HepG2 (cell line): Measurements from ENCODE around the gene BID. TPM values are rescaled to one million over a fixed set of nuclear protein-coding genes. Genes with fewer than 3 reads are reported as not detected.

Source experiments
- ATAC-seq: fragments of 200-7000 bp; cut with Tn5 transposase; 3 replicates; pipeline ENCODE4 v1.9.1; 2020; ENCODE audit warnings: mild to moderate bottlenecking, moderate library complexity
- BruUV-seq: library from RNA; stranded (reverse); fragments of 400-500 nt; replicated peaks from 2 replicates; lab custom pipeline; 2021; lab: Mats Ljungman, UMichigan
- CTCF ChIA-PET: fragments of 300-600 bp; formaldehyde crosslinking; extraction: SDS; loops from one replicate; lab custom pipeline; 2021; ENCODE audit warnings: low total read pairs, inconsistent platforms, low intra/inter-chr PET ratio; lab: Yijun Ruan, JAX
- POLR2A ChIA-PET: fragments of 350-600 bp; sonication (Branson Sonifier 250); formaldehyde crosslinking; loops from one replicate; lab custom pipeline; 2020; ENCODE audit warnings: antibody characterized with exemption, inconsistent platforms; lab: Yijun Ruan, JAX
- DNase-seq: peaks from one replicate; pipeline ENCODE4 v3.0.0-alpha.2; 2015; ENCODE audit warnings: low spot score
- FAIRE-seq: peaks from 3 replicates; lab custom pipeline; 2011; peaks lifted over from hg19 to GRCh38; lab: Jason Lieb, UNC
- H2AFZ ChIP-seq: one replicate; pipeline ENCODE4 v1.6.1; 2011; ENCODE audit warnings: low read length, inconsistent platforms
- H3K27ac ChIP-seq: fragments of 300-600 bp; 3 replicates; pipeline ENCODE4 v1.8.0; 2011; ENCODE audit warnings: mixed run types, mild to moderate bottlenecking, mixed read lengths, low read length, inconsistent platforms; ENCODE audit not compliant: insufficient read depth; ENCODE audit errors: extremely low read length
- H3K27me3 ChIP-seq, 2 experiments: fragments of 200-600 bp in 1 of 2; 2 replicates in 1 of 2; 3 replicates in 1 of 2; pipeline versions ENCODE4 v1.6.0 to v1.8.0; 2011; ENCODE audit warnings: low read length in 2 of 2, mild to moderate bottlenecking in 2 of 2, moderate library complexity in 2 of 2, inconsistent platforms in 1 of 2; ENCODE audit not compliant: insufficient read depth in 2 of 2, control insufficient read depth in 1 of 2
- H3K36me3 ChIP-seq, 2 experiments: fragments of 200-600 bp in 1 of 2; replicated peaks in 1 of 2; 2 replicates in 1 of 2; 3 replicates in 1 of 2; pipeline versions ENCODE4 v1.5.1 to v1.8.0; 2011; ENCODE audit warnings: low read length in 2 of 2, inconsistent platforms in 1 of 2; ENCODE audit not compliant: insufficient read depth in 2 of 2, control insufficient read depth in 1 of 2
- H3K4me1 ChIP-seq: 2 replicates; pipeline ENCODE4 v1.5.1; 2012; ENCODE audit warnings: low read length, inconsistent platforms; ENCODE audit not compliant: insufficient read depth
- H3K4me2 ChIP-seq: 2 replicates; pipeline ENCODE4 v1.6.0; 2011; ENCODE audit warnings: low read depth, low read length, inconsistent platforms
- H3K4me3 ChIP-seq, 3 experiments: fragments of 200-600 bp in 1 of 3; sonication (generic), shearing (Covaris generic) in 1 of 3; replicated peaks in 1 of 3; 2 replicates each; pipeline ENCODE4 v1.5.1; 2011 to 2016; ENCODE audit warnings: low read length in 3 of 3, inconsistent platforms in 2 of 3, low read depth in 2 of 3, mild to moderate bottlenecking in 2 of 3, control low read depth in 1 of 3, mixed read lengths in 1 of 3; ENCODE audit not compliant: insufficient read depth in 1 of 3
- H3K79me2 ChIP-seq: one replicate; pipeline ENCODE4 v1.6.1; 2011; ENCODE audit warnings: low read length, inconsistent platforms; ENCODE audit not compliant: insufficient read depth
- H3K9ac ChIP-seq: 2 replicates; pipeline ENCODE4 v1.6.0; 2011; ENCODE audit warnings: mild to moderate bottlenecking, low read depth, low read length, inconsistent platforms; ENCODE audit not compliant: insufficient read depth
- H3K9me3 ChIP-seq: 2 replicates; pipeline ENCODE4 v1.5.1; 2012; ENCODE audit warnings: mild to moderate bottlenecking, low read length
- H4K20me1 ChIP-seq: 2 replicates; pipeline ENCODE4 v1.6.0; 2011; ENCODE audit warnings: inconsistent platforms, mild to moderate bottlenecking, low read length, moderate library complexity; ENCODE audit not compliant: insufficient read depth
- FOXM1 ChIP-seq: sonication (generic); formaldehyde crosslinking; IDR thresholded peaks from 2 replicates; pipeline ENCODE4 v1.5.0; 2020; ENCODE audit warnings: missing genetic modification reagents
- ISL2 ChIP-seq: sonication (generic); formaldehyde crosslinking; IDR thresholded peaks from 2 replicates; pipeline ENCODE4 v1.5.0; 2020; ENCODE audit warnings: missing genetic modification reagents
- KDM5B ChIP-seq: sonication (generic); formaldehyde crosslinking; IDR thresholded peaks from 2 replicates; pipeline ENCODE4 v1.4.0; 2020; ENCODE audit warnings: missing genetic modification reagents, mild to moderate bottlenecking, borderline replicate concordance
- MIER2 ChIP-seq: IDR thresholded peaks from 2 replicates; pipeline ENCODE4 v1.6.1; 2016; ENCODE audit warnings: missing biosample characterization, missing genetic modification reagents
- PCBP1 ChIP-seq: fragments of 200-400 bp; formaldehyde crosslinking; IDR thresholded peaks from 2 replicates; pipeline ENCODE4 v1.6.1; 2017; ENCODE audit warnings: mild to moderate bottlenecking, low read depth, low read length, borderline replicate concordance
- PITX1 ChIP-seq: sonication (generic); formaldehyde crosslinking; IDR thresholded peaks from 2 replicates; pipeline ENCODE4 v1.5.1; 2020; ENCODE audit warnings: mild to moderate bottlenecking, missing genetic modification reagents
- TIGD3 ChIP-seq: sonication (generic); formaldehyde crosslinking; IDR thresholded peaks from 2 replicates; pipeline ENCODE4 v1.5.1; 2020; ENCODE audit warnings: mild to moderate bottlenecking, missing genetic modification reagents, borderline replicate concordance
- ZFY ChIP-seq: sonication (generic); formaldehyde crosslinking; IDR thresholded peaks from 2 replicates; pipeline ENCODE4 v1.4.0; 2020; ENCODE audit warnings: missing genetic modification reagents
- ZNF121 ChIP-seq: sonication (generic); formaldehyde crosslinking; IDR thresholded peaks from 2 replicates; pipeline ENCODE4 v1.5.0; 2020; ENCODE audit warnings: mild to moderate bottlenecking, missing genetic modification reagents
- ZNF512 ChIP-seq: sonication (generic); formaldehyde crosslinking; IDR thresholded peaks from 2 replicates; pipeline ENCODE4 v1.4.0; 2020; ENCODE audit warnings: mild to moderate bottlenecking, missing genetic modification reagents
- WGBS: methylation state at CpG from one replicate; pipeline ENCODE4 v1.1.6; 2017; ENCODE audit warnings: low lambda C conversion rate; 5-methylcytosine and 5-hydroxymethylcytosine counted together
- in situ Hi-C: cut with HindIII; loops from 2 replicates; pipeline ENCODE4 v1.10.0; 2017; ENCODE audit warnings: low pct_unique_long_range_greater_than_20kb; ENCODE audit not compliant: extremely low pct_ligation_motif_present
- intact Hi-C: fragments of 100-400 bp; cut with micrococcal nuclease; formaldehyde crosslinking; loops from one replicate; pipeline ENCODE4 v1.10.0; 2022; ENCODE audit not compliant: unreplicated experiment
- polyA plus RNA-seq, 8 experiments: library from polyadenylated mRNA; depleted of rRNA in 3 of 8; stranded (reverse) in 7 of 8; unstranded in 1 of 8; fragments of >200 nt; fragmentation: Illumina TruSeq in 4 of 8; extraction: Trizol in 4 of 8; gene quantifications; 2 replicates each; pipeline versions ENCODE4 v1.2.1 to v1.2.3, GENCODE V29; 2011 to 2016; ENCODE audit warnings: low read depth in 4 of 8, missing spikeins in 1 of 8, mixed read lengths in 1 of 8; ENCODE audit not compliant: insufficient read depth in 1 of 8
- total RNA-seq, 5 experiments: library from RNA; depleted of rRNA; stranded (reverse); fragments of >200 nt; fragmentation: Illumina TruSeq; extraction: Trizol; gene quantifications; 2 replicates each; pipeline ENCODE4 v1.2.3, GENCODE V29; 2016; ENCODE audit warnings: low read depth in 1 of 5

The BID gene
- total and polyA plus RNA-seq, 2 of the 13 experiments (the other 11 are each of a cell fraction or from before 2014, with no cell fraction given): 35.3 to 51.7 TPM

DNA sequence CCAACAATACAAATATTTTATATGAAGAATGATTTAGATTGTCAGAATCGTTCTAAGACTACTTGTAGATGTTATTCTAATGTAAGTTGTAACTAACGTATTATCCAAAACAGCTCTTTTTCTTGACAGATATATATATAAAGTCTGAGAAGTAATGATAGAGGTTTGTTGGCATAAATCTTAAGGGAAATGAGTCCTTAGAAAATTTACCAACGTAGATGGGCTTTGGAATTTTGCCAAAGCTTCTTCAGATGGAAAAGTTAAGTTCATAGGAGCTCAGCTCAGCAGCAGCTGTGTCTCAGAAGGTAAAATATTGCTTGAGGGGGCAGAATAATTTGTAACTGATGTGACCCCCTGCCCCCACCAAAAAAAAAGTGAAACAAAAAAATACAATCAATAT, 66.7 kb downstream of the BID start:
- no peak overlapping the region for H3K9ac ChIP-seq
- WGBS: 94% methylated on average over 3 of the region's 3 CpGs

More for the DNA sequence above, 66.7 kb downstream of the BID start:
- in situ Hi-C loops: no loop called here
- no peaks in the 10 kb centered on the region for H3K79me2 ChIP-seq
- H3K4me1 ChIP-seq: 0 out of 2 replicates have a peak, but pooled peaks cover 7% of the 10 kb centered on the region
- intact Hi-C loops: no loop called here
- no TSS peak for BruUV-seq
- no peaks in the 10 kb centered on the region for H4K20me1 ChIP-seq
- H3K4me3 ChIP-seq: no peak overlapping the region
- H2AFZ ChIP-seq: no peak overlapping the region
- no peak for DNase-seq
- no peak overlapping the region for H3K27ac ChIP-seq
- H3K27me3 ChIP-seq: no peaks in the 10 kb centered on the region
- ChIA-PET POLR2A (no interaction called here), CTCF (no interaction called here)
- H3K36me3 ChIP-seq: 0 out of 5 replicates have a peak, but pooled peaks cover 0 to 4% of the 10 kb centered on the region in 2 experiments
- FAIRE-seq: no peak
- H3K4me2 ChIP-seq: no peak overlapping the region
- no peaks in the 10 kb centered on the region for H3K9me3 ChIP-seq
- ATAC-seq: no peak
- TF ChIP-seq ZNF512 (no peak), PCBP1 (no peak), ZFY (CRISPR knock-in tag) (no peak), ISL2 (CRISPR knock-in tag) (no peak), KDM5B (CRISPR knock-in tag) (no peak), TIGD3 (CRISPR knock-in tag) (no peak), ZNF121 (CRISPR knock-in tag) (no peak), PITX1 (CRISPR knock-in tag) (no peak), MIER2 (CRISPR knock-in tag) (no peak), FOXM1 (no peak)
